OCI-LY7 (cell line): Measurements from ENCODE around the gene FAM76B.

ENCODE experiments used
- CTCF ChIP-seq: fragments of 200-600 bp; sonication (generic); conservative IDR thresholded peaks from 2 replicates; pipeline ENCODE4 v1.5.1; 2014; ENCODE audit warnings: mild to moderate bottlenecking, antibody characterized with exemption, low read length, moderate library complexity, mixed read lengths
- EZH2phosphoT487 ChIP-seq: fragments of 200-600 bp; sonication (generic); IDR thresholded peaks from 2 replicates; pipeline ENCODE4 v1.6.1; 2018; ENCODE audit warnings: low read depth, borderline replicate concordance, mild to moderate bottlenecking, mixed run types, antibody characterized with exemption, low read length, moderate library complexity, mixed read lengths

GRCh38 chr11:95792700-95793099 is 3.1 kb upstream of the FAM76B start:
- TF ChIP-seq CTCF (no peak), EZH2phosphoT487 (no peak)
